ENCODE data around the gene PRKN. TPM values are rescaled to one million over a fixed set of nuclear protein-coding genes. Genes with fewer than 3 reads are reported as not detected.

The PRKN gene
- total and polyA plus RNA-seq, 2 experiments from 2014 or later: 0.10 to 0.84 TPM

DNA sequence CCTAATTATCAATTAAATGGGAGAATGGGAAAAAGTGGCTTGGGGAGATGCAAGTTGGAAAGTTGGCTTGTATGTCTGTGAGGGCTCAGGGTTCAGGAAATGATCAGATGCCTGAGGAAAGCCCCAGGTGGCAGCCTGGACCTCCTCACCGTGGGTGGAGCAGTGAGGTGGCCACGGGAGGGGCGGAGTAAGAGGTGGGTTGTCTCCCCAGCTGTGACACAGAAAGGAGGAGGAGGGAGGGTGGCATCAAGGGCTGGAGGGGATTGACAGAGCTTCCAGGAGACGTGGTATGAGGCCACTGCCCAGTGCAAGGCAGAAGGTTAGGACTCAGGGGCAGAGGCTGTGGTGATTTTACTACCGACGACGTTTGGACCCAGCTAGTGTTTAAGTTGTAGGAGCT lies 672.2 kb downstream of the PRKN start:
- H4K20me1 ChIP-seq (replicated peaks; ENCODE audit: insufficient read depth): no peaks in the 10 kb centered on the region
- H3K27ac ChIP-seq (ENCODE audit: low read depth): no peak overlapping the region
- H3K36me3 ChIP-seq (ENCODE audit: insufficient read depth): no peaks in the 10 kb centered on the region
- H3F3A ChIP-seq (replicated peaks; ENCODE audit: low read depth): no peaks in the 10 kb centered on the region
- H3K4me3 ChIP-seq: no peak overlapping the region
- Mint-ChIP-seq H3K27me3 (ENCODE audit: insufficient read depth, low read depth, poor library complexity) (no peaks in the 10 kb centered on the region), H3K27ac (no peak overlapping the region), H3K4me1 (peaks cover 14% of the 10 kb centered on the region), H3K9me3 (no peaks in the 10 kb centered on the region), H3K4me3 (no peak overlapping the region), H3K36me3 (ENCODE audit: low read depth) (no peaks in the 10 kb centered on the region)
- H3K4me1 ChIP-seq (ENCODE audit: insufficient read depth): no peaks in the 10 kb centered on the region
- DNase-seq (ENCODE audit: low spot score) (peak; percentile 1), ATAC-seq (peak; percentile 52; the same call in 2 of the 3 replicates)
- no peak for TF ChIP-seq POLR2AphosphoS5 (IDR thresholded peaks at IDR 0.05; ENCODE audit: low read depth)
- TF ChIP-seq CREB1 (CRISPR knock-in tag; IDR thresholded peaks at IDR 0.05; ENCODE audit: low read depth): no peak
- TF ChIP-seq ZNF114 (CRISPR knock-in tag; IDR thresholded peaks at IDR 0.05): no peak
- no peak for TF ChIP-seq EZH2 (IDR thresholded peaks at IDR 0.05; ENCODE audit: low read depth, unreplicated experiment)
- no peak for TF ChIP-seq ETS1 (IDR thresholded peaks at IDR 0.05)
- no peak for TF ChIP-seq ZNF331 (CRISPR knock-in tag; IDR thresholded peaks at IDR 0.05; ENCODE audit: low read depth)
- TF ChIP-seq ZNF462 (CRISPR knock-in tag; IDR thresholded peaks at IDR 0.05): no peak
- no peak for TF ChIP-seq NANOG (IDR thresholded peaks at IDR 0.05; ENCODE audit: borderline replicate concordance)
- no peak for TF ChIP-seq EZH2phosphoT487 (IDR thresholded peaks at IDR 0.05; ENCODE audit: unreplicated experiment)
- no peak for TF ChIP-seq JUNB (IDR thresholded peaks at IDR 0.05; ENCODE audit: unreplicated experiment)
- no peak for TF ChIP-seq STAT1 (IDR thresholded peaks at IDR 0.05; ENCODE audit: unreplicated experiment)
- H3K27me3 ChIP-seq (ENCODE audit: insufficient read depth): no peaks in the 10 kb centered on the region
- H3K4me2 ChIP-seq: no peak overlapping the region
- no peak overlapping the region for H2AFZ ChIP-seq
- no peaks in the 10 kb centered on the region for H3K79me2 ChIP-seq (replicated peaks; ENCODE audit: insufficient read depth)
- no peaks in the 10 kb centered on the region for H3K9me2 ChIP-seq (ENCODE audit: insufficient read depth)

Measured in GM23338 (cell line).